Adipose tissue (tissue), 3 donors: ENCODE measurements around the gene SYTL3. TPM values are rescaled to one million over a fixed set of nuclear protein-coding genes. Genes with fewer than 3 reads are reported as not detected.
A peak's percentile ranks its signal among the peaks of the same experiment; 100 is the strongest.
"Not testable (repeated sequence)": the region's sequence is repeated elsewhere in the genome, so short reads cannot be mapped to it uniquely, and the experiment has no call there.

Source experiments
- H3K27ac ChIP-seq: one replicate; pipeline ENCODE4 v1.5.1; 2013; ENCODE audit warnings: low read depth, low read length
- WGBS, 3 donors: extraction: QIAGEN DNeasy Blood & Tissue Kit; methylation state at CpG; one replicate each; pipeline ENCODE4 v1.1.7; 2013; 5-methylcytosine and 5-hydroxymethylcytosine counted together
- polyA plus RNA-seq, 3 donors: library from polyadenylated mRNA; stranded (reverse); fragments of 200-250 nt; gene quantifications; one replicate each; pipeline ENCODE4 v1.2.3, GENCODE V29; 2013
- donor health status: healthy with polysubstance abuse.
- donor health status: Bipolar disorder and iron deficiency.
- donor health status: healthy.

Gene SYTL3
- polyA plus RNA-seq, 3 donors = 1.1 to 3.9 (median 3.7) TPM

DNA sequence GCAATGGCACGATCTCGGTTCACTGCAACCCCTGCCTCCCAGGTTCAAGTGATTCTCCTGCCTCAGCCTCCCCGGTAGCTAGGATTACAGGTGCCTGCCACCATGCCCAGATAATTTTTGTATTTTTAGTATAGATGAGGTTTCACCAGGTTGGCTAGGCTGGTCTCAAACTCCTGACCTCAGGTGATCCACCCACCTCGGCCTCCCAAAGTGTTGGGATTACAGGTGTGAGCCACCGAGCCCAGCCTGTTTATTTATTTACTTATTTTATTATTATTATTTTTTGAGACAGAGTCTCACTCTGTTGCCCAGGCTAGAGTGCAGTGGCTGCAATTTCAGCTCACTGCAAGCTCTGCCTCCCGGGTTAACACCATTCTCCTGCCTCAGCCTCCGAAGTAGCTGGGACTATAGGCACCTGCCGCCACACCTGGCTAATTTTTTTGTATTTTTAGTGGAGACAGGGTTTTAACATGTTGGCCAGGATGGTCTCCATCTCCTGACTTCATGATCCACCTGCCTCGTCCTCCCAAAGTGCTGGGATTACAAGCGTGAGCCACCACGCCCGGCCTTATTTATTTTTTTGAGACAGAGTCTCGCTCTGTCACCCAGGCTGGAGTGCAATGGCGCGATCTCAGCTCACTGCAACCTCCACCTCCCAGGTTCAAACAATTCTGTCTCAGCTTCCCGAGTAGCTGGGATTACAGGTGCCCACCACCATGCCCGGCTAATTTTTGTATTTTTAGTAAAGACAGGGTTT is 2.3 kb downstream of the SYTL3 start:
- 84 to 96% (median 89%) methylated on average over 17 of the region's 17 CpGs for WGBS, 3 donors
- not testable (repeated sequence) for H3K27ac ChIP-seq

DNA sequence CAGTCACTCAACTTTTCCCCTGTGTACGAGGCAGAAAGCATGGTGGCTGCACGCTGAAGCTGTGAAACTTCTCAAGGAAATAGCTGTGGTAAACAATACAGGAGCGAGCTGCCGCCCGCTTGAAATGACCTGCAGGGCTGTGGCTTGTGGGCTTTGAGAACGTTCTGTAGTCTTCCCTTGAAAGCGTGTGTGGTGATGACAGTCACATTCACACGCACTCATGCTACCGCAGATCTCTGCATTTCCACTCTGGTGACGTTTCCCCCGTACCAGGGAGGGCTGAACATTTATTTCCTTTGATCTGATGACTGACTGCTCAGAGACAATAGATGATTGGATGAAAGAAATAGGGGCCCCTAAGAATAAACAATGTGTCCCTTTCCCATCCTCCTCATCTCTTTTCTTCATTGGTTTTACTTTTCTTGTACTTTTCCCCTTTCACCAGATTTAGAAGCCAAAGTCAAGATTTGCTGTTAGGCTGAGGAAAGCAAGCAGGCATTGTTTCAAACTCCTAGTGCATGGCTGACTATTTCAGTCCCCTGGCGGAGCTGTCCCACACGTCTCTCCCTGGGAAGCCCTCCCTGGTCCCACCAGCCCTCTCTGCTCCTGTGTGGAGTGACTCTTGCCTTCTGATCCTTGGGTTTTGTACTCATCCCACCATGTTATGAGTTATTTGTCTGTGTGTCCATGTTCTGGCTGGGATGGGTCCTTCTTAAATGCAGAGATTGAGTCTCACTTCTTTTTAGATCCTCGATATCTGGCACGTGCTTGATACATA is 3.9 kb downstream of the SYTL3 start:
- WGBS, 3 donors = 49 to 57% (median 57%) methylated on average over 15 of the region's 15 CpGs

GRCh38 chr6:158654498-158654897 is 4.6 kb downstream of the SYTL3 start:
- 41 to 69% (median 41%) methylated on average over 6 of the region's 6 CpGs for WGBS, 3 donors
- peak overlapping the region; percentile 12 for H3K27ac ChIP-seq

More for the DNA sequence above, 3.9 kb downstream of the SYTL3 start:
- H3K27ac ChIP-seq = no peak overlapping the region

GRCh38 chr6:158654960-158655489 is 5.2 kb downstream of the SYTL3 start:
- 46 to 62% (median 49%) methylated on average over 10 of the region's 10 CpGs for WGBS, 3 donors
- peak overlapping the region; percentile 12 for H3K27ac ChIP-seq

- no peak overlapping the region for H3K27ac ChIP-seq
- WGBS, 3 donors = 82 to 86% (median 84%) methylated on average over 22 of the region's 22 CpGs
Observed at GRCh38 chr6:158655569-158656450, 6.0 kb downstream of the SYTL3 start.

DNA sequence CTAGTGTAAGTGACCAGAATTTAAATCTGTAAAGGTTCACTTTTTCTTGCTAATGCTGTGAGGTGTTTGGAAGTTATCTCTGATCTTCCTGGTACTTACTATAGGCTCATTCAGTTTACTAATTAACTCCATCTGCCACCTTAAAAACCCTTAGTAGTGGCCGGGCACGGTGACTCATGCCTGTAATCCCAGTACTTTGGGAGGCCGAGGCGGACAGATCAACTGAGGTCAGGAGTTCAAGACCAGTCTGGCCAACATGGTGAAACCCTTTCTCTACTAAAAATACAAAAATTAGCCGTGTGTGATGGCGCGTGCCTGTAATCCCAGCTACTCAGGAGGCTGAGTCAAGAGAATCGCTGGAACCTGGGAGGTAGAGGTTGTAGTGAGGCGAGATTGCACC is 7.1 kb downstream of the SYTL3 start:
- not testable (repeated sequence) for H3K27ac ChIP-seq
- WGBS, 3 donors = 74 to 85% (median 79%) methylated on average over 9 of the region's 9 CpGs

DNA sequence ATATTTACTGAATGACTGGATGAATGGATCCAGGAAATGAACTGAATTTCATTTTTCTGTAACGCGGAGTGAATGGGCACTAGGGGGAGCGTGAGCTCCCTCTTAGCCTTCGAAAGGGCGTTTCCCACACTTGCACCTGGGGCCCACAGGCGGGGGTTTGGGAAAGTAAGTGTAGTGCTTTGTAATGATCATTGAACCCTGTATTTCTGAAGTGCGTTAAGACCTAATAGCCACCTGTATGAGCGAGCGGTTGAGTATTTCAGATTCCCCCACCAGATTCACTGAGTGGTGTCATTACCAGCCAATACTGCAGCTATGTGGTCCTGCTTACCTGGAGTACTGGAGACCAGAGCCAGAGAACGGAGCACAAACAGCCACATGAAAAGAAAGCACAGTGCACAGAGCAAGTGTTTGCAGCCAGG is 10.5 kb downstream of the SYTL3 start:
- 26 to 46% (median 34%) methylated on average over 10 of the region's 10 CpGs for WGBS, 3 donors
- H3K27ac ChIP-seq = no peak overlapping the region

- 91 to 100% (median 93%) methylated on average over 3 of the region's 3 CpGs for WGBS, 3 donors
- no peak overlapping the region for H3K27ac ChIP-seq
Observed at GRCh38 chr6:158661156-158661685, 11.4 kb downstream of the SYTL3 start.

- 58 to 85% (median 63%) methylated on average over 3 of the region's 3 CpGs for WGBS, 3 donors
- no peak overlapping the region for H3K27ac ChIP-seq
Observed at GRCh38 chr6:158662607-158662953, 12.7 kb downstream of the SYTL3 start.

DNA sequence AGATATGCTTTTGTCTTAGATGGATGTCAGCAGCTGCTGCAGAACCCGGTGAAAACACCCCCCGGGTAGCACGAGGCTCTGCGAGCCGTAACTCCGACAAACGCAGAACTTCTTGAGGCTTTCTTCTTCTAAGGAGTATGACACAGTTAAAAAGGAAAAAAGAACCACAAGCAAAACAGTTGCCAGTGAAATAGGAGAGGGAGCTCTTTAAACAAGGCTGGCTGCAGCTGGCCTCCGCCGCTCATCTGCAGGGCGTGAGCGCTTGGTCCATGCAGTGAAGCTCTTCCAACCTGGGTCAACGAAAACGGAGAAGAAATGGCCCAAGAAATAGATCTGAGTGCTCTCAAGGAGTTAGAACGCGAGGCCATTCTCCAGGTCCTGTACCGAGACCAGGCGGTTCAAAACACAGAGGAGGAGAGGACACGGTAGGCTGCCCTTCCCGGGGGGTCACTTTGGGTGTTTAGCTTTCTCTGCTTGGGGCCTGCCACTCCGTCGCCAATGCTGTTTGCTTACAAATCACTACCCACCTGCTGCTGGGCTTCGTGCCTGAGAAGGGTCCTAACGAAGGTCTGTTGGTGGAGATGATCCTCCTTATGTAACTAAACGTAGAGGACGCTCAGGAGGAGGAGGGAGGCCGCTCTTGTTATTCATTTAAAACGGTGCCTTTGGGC is 13.2 kb downstream of the SYTL3 start:
- WGBS, 3 donors = 38 to 70% (median 45%) methylated on average over 27 of the region's 27 CpGs
- H3K27ac ChIP-seq = no peak overlapping the region

DNA sequence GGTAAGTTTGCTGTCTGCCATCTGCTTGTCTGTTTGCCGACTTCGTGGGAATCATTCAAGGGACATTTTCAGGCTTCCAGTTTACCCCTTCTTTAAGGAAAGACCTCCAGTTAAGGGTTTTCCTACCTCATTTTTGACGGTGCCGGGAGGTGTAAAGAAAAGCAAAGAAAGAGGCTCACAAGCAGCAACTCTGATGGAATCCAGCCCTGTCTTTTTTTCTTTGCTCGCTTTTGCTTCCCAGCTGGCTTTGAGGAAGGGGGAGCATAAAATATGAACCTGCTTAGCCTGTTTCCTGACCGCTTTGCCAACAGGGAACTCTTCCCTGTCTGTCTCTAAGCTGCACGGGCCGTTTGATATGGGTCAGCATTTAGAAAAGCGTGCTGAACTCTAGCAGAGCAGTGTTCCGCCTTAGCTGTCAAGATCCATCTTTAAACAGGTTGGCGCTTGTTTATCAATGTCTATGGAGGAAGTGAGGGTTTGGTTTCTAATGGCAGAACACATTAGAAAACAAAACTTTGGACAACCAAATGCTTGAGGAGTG is 13.8 kb downstream of the SYTL3 start:
- WGBS, 3 donors = 35 to 50% (median 46%) methylated on average over 11 of the region's 11 CpGs

DNA sequence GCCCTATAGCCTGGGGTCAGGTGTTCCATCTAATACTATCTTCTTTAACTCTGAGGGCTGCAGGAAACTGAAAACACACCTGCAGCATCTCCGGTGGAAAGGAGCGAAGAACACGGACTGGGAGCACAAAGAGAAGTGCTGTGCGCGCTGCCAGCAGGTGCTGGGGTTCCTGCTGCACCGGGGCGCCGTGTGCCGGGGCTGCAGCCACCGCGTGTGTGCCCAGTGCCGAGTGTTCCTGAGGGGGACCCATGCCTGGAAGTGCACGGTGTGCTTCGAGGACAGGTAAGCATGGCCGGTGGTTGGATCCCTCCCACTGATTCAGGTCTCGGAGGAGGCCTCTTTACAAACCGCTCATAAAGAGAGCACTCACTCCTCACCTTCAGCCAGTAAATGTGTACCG is 15.5 kb downstream of the SYTL3 start:
- 96 to 97% (median 97%) methylated on average over 18 of the region's 18 CpGs for WGBS, 3 donors
- H3K27ac ChIP-seq = no peak overlapping the region

More for the DNA sequence above, 13.8 kb downstream of the SYTL3 start:
- H3K27ac ChIP-seq = no peak overlapping the region

GRCh38 chr6:158666628-158667359 is 16.9 kb downstream of the SYTL3 start:
- H3K27ac ChIP-seq = no peak overlapping the region
- 60 to 74% (median 72%) methylated on average over 14 of the region's 14 CpGs for WGBS, 3 donors

GRCh38 chr6:158667360-158667981 is 17.6 kb downstream of the SYTL3 start:
- no peak overlapping the region for H3K27ac ChIP-seq
- WGBS, 3 donors = 61 to 90% (median 63%) methylated on average over 8 of the region's 8 CpGs

GRCh38 chr6:158668707-158669103 is 18.9 kb downstream of the SYTL3 start:
- no peak overlapping the region for H3K27ac ChIP-seq
- 83 to 88% (median 87%) methylated on average over 7 of the region's 7 CpGs for WGBS, 3 donors
